Astrocyte (in vitro differentiated cells and primary cell): ENCODE data around the gene JAKMIP1. TPM values are rescaled to one million over a fixed set of nuclear protein-coding genes. Genes with fewer than 3 reads are reported as not detected.

Experiments used
- DNase-seq: peaks from one replicate; pipeline ENCODE4 v3.0.0-alpha.2; 2010; ENCODE audit warnings: low read depth
- FAIRE-seq: peaks from 2 replicates; lab custom pipeline; 2011; peaks lifted over from hg19 to GRCh38; lab: Jason Lieb, UNC
- H2AFZ ChIP-seq: 2 replicates; pipeline ENCODE4 v1.6.0; 2012; ENCODE audit warnings: low read depth, low read length, inconsistent platforms
- H3K27ac ChIP-seq: 2 replicates; pipeline ENCODE4 v1.5.1; 2011; ENCODE audit warnings: low read depth, low read length, inconsistent platforms
- H3K27me3 ChIP-seq: 2 replicates; pipeline ENCODE4 v1.6.0; 2011; ENCODE audit warnings: low read length, inconsistent platforms; ENCODE audit not compliant: insufficient read depth
- H3K36me3 ChIP-seq: 2 replicates; pipeline ENCODE4 v1.5.1; 2011; ENCODE audit warnings: low read length, inconsistent platforms; ENCODE audit not compliant: insufficient read depth
- H3K4me1 ChIP-seq: 2 replicates; pipeline ENCODE4 v1.5.1; 2011; ENCODE audit warnings: low read length, inconsistent platforms; ENCODE audit not compliant: insufficient read depth
- H3K4me2 ChIP-seq: 2 replicates; pipeline ENCODE4 v1.6.0; 2012; ENCODE audit warnings: low read length, inconsistent platforms
- H3K4me3 ChIP-seq: 2 replicates; pipeline ENCODE4 v1.5.1; 2011; ENCODE audit warnings: low read depth, mild to moderate bottlenecking, low read length, inconsistent platforms; ENCODE audit not compliant: insufficient read depth
- H3K79me2 ChIP-seq: 2 replicates; pipeline ENCODE4 v1.6.0; 2012; ENCODE audit warnings: mild to moderate bottlenecking, low read length, inconsistent platforms; ENCODE audit not compliant: insufficient read depth
- H3K9ac ChIP-seq: 2 replicates; pipeline ENCODE4 v1.6.0; 2012; ENCODE audit warnings: mild to moderate bottlenecking, low read length, inconsistent platforms
- H3K9me3 ChIP-seq: 2 replicates; pipeline ENCODE4 v1.5.1; 2012; ENCODE audit warnings: low read depth, mild to moderate bottlenecking, low read length, inconsistent platforms; ENCODE audit not compliant: insufficient read depth
- H4K20me1 ChIP-seq: 2 replicates; pipeline ENCODE4 v1.6.0; 2012; ENCODE audit warnings: low read length, inconsistent platforms; ENCODE audit not compliant: insufficient read depth
- H3K27ac Mint-ChIP-seq: one replicate; pipeline ENCODE4 v1.8.0; 2021; ENCODE audit warnings: mild to moderate bottlenecking, mixed read lengths; ENCODE audit not compliant: unreplicated experiment
- H3K27me3 Mint-ChIP-seq: one replicate; pipeline ENCODE4 v1.8.0; 2021; ENCODE audit warnings: low read depth, mixed read lengths; ENCODE audit not compliant: unreplicated experiment
- H3K36me3 Mint-ChIP-seq: one replicate; pipeline ENCODE4 v1.8.0; 2021; ENCODE audit warnings: low read depth, mixed read lengths; ENCODE audit not compliant: unreplicated experiment
- H3K4me1 Mint-ChIP-seq: one replicate; pipeline ENCODE4 v1.8.0; 2021; ENCODE audit warnings: low read depth, mixed read lengths; ENCODE audit not compliant: unreplicated experiment
- H3K4me3 Mint-ChIP-seq: one replicate; pipeline ENCODE4 v1.8.0; 2021; ENCODE audit warnings: mild to moderate bottlenecking, moderate library complexity, mixed read lengths; ENCODE audit not compliant: unreplicated experiment
- H3K9me3 Mint-ChIP-seq: one replicate; pipeline ENCODE4 v1.8.0; 2021; ENCODE audit warnings: mild to moderate bottlenecking, mixed read lengths; ENCODE audit not compliant: unreplicated experiment
- EZH2 ChIP-seq: IDR thresholded peaks from 2 replicates; pipeline ENCODE4 v1.6.1; 2012; ENCODE audit warnings: mild to moderate bottlenecking, low read length, inconsistent platforms; ENCODE audit not compliant: insufficient read depth
- total RNA-seq: library from RNA; stranded (reverse); gene quantifications from 2 replicates; pipeline ENCODE4 v1.2.1, GENCODE V29; 2021
- TF ChIP-seq, protein P1 (sequence below): IDR thresholded peaks from 2 replicates; pipeline ENCODE4 v1.5.1; 2011; ENCODE audit warnings: low read depth, mild to moderate bottlenecking, inconsistent platforms, low read length, moderate library complexity; ENCODE audit not compliant: insufficient read depth

JAKMIP1 gene
- total RNA-seq, 1 donor from 2014 or later = 0.50 TPM

DNA sequence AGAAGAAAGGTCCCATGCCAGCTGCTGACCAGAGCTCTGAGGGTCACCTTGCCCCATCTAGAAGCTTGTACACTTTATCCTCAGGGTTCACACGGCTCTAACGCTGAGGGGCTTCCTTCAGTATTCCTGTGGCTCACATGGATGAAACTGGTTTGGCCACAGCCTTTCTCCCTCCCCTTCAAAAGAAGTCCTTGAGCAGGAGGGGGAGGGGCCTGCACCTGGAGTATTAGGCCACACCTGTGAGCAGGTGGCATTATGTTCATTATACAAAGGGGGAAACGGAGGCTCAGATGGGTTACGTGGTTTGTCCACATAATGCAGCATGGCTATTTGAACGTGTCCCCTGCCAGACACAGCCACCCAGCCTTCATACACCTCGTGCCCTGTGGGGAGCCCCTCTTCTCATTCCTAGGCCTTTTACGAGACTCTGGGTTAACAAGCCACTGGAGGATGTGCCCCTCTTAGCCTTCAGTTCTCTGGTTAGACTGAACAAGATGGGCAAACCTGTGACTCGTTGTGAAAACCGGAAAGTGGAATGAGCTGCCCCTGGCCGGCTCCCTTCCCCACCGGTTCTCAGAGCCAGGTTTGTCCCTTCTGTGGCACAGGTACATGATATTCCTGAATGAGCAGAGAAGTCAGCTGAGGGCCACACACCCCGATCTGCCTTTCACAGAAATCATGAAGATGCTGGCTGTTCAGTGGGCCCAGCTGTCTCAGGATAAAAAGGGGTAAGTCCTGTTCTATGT, 27.2 kb upstream of the JAKMIP1 start:
- FAIRE-seq = no peak

DNA sequence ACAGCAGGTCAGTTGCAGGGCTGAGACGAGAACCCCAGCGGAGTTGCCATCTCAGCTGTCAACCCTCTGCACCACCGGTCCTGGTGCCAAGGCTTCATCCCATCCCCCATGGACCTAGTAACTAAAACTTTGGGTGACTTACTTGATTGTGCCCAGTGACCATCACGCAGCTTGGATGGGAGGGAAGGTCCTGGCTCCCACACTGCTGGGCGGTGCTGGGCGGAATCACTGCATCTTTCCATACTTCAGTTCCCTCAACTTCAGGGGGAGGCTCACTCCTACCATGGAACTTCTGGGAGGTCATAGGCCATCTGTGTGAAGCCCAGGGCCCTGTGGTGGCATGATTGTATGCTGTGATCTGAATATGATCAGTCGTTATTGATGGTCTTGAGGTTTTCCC, 26.2 kb upstream of the JAKMIP1 start:
- Histone ChIP-seq H3K79me2 (no peaks in the 10 kb centered on the region), H3K4me1 (no peaks in the 10 kb centered on the region), H3K27me3 (peaks cover 7% of the 10 kb centered on the region), H3K36me3 (no peaks in the 10 kb centered on the region), H3K27ac (no peak overlapping the region), H3K9ac (no peak overlapping the region), H3K9me3 (peaks cover 6% of the 10 kb centered on the region), H4K20me1 (no peaks in the 10 kb centered on the region), H3K4me2 (no peak overlapping the region), H3K4me3 (no peak overlapping the region), H2AFZ (no peak overlapping the region)
- Mint-ChIP-seq H3K36me3 (no peaks in the 10 kb centered on the region), H3K27me3 (peaks cover 52% of the 10 kb centered on the region), H3K4me1 (no peaks in the 10 kb centered on the region), H3K27ac (no peak overlapping the region), H3K4me3 (no peak overlapping the region), H3K9me3 (peaks cover 2% of the 10 kb centered on the region)
- TF ChIP-seq EZH2 = no peak
- TF ChIP-seq, protein P1, sequence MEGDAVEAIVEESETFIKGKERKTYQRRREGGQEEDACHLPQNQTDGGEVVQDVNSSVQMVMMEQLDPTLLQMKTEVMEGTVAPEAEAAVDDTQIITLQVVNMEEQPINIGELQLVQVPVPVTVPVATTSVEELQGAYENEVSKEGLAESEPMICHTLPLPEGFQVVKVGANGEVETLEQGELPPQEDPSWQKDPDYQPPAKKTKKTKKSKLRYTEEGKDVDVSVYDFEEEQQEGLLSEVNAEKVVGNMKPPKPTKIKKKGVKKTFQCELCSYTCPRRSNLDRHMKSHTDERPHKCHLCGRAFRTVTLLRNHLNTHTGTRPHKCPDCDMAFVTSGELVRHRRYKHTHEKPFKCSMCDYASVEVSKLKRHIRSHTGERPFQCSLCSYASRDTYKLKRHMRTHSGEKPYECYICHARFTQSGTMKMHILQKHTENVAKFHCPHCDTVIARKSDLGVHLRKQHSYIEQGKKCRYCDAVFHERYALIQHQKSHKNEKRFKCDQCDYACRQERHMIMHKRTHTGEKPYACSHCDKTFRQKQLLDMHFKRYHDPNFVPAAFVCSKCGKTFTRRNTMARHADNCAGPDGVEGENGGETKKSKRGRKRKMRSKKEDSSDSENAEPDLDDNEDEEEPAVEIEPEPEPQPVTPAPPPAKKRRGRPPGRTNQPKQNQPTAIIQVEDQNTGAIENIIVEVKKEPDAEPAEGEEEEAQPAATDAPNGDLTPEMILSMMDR = no peak
- FAIRE-seq (no peak), DNase-seq (no peak)

More for the DNA sequence above, 27.2 kb upstream of the JAKMIP1 start:
- H3K4me1 Mint-ChIP-seq = no peaks in the 10 kb centered on the region
- no peak overlapping the region for H3K4me3 ChIP-seq
- no peak overlapping the region for H3K4me2 ChIP-seq
- no peak for DNase-seq
- no peaks in the 10 kb centered on the region for H3K36me3 Mint-ChIP-seq
- TF ChIP-seq EZH2 = no peak
- TF ChIP-seq, protein P1 = no peak
- H3K9me3 ChIP-seq = peaks cover 2% of the 10 kb centered on the region
- H3K9ac ChIP-seq = no peak overlapping the region
- H4K20me1 ChIP-seq = no peaks in the 10 kb centered on the region
- H3K9me3 Mint-ChIP-seq = no peaks in the 10 kb centered on the region
- no peaks in the 10 kb centered on the region for H3K36me3 ChIP-seq
- peaks cover 50% of the 10 kb centered on the region for H3K27me3 Mint-ChIP-seq
- no peaks in the 10 kb centered on the region for H3K4me1 ChIP-seq
- no peak overlapping the region for H3K27ac Mint-ChIP-seq
- peaks cover 4% of the 10 kb centered on the region for H3K27me3 ChIP-seq
- no peak overlapping the region for H3K27ac ChIP-seq
- H2AFZ ChIP-seq = no peak overlapping the region
- no peak overlapping the region for H3K4me3 Mint-ChIP-seq
- no peaks in the 10 kb centered on the region for H3K79me2 ChIP-seq

DNA sequence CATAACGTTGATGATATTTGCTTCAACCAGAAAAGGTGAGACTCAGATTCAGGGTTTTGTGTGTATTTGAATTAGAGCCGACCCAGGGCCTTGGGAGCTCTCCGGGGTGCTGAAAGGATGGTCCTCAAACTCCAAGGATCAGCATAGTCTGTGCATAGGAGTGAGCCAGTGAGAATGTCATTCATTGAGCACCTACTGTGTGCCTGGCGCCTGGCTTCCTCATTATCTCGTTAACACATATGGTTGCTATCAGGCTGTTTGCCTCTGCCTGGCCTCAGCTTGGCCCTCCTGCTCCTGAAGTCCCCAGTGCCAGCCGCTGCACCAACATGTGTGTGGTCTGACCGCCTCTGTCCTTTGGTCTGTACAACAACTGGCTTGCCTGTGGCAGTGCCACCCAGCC, 25.1 kb upstream of the JAKMIP1 start:
- no peak overlapping the region for H3K4me2 ChIP-seq
- DNase-seq = peak; percentile 9

More for the DNA sequence above, 25.1 kb upstream of the JAKMIP1 start:
- Histone ChIP-seq H3K79me2 (no peaks in the 10 kb centered on the region), H3K9ac (no peak overlapping the region), H2AFZ (no peak overlapping the region), H4K20me1 (no peaks in the 10 kb centered on the region), H3K27me3 (peaks cover 14% of the 10 kb centered on the region), H3K27ac (no peak overlapping the region), H3K36me3 (no peaks in the 10 kb centered on the region), H3K4me1 (no peaks in the 10 kb centered on the region), H3K4me3 (no peak overlapping the region), H3K9me3 (peaks cover 6% of the 10 kb centered on the region)
- no peak for FAIRE-seq
- H3K4me3 Mint-ChIP-seq = no peak overlapping the region
- no peak overlapping the region for H3K27ac Mint-ChIP-seq
- H3K4me1 Mint-ChIP-seq = no peaks in the 10 kb centered on the region
- TF ChIP-seq, protein P1 = no peak
- no peak for TF ChIP-seq EZH2
- H3K27me3 Mint-ChIP-seq = peaks cover 62% of the 10 kb centered on the region
- no peaks in the 10 kb centered on the region for H3K36me3 Mint-ChIP-seq
- peaks cover 4% of the 10 kb centered on the region for H3K9me3 Mint-ChIP-seq
